Dermis blood vessel endothelial cell (primary cell): ENCODE measurements around the gene SLC22A2. TPM values are rescaled to one million over a fixed set of nuclear protein-coding genes. Genes with fewer than 3 reads are reported as not detected.
"Not testable (repeated sequence)": the region's sequence is repeated elsewhere in the genome, so short reads cannot be mapped to it uniquely, and the experiment has no call there.

ENCODE experiments used
- DNase-seq: peaks from one replicate; pipeline ENCODE4 v3.0.0; 2010
- total RNA-seq: library from RNA; depleted of rRNA; stranded (reverse); fragments of >200 nt; gene quantifications from 2 replicates; pipeline ENCODE4 v1.2.3, GENCODE V29; 2014

The SLC22A2 gene
- total RNA-seq, result not detected in 2 replicates

- no peak for DNase-seq
These were observed at the start of gene SLC22A2 for GRCh38 chr6:160258346-160259142. TSS of gene SLC22A2 (minus strand) at chr6:160258821. CDS start at chr6:160258757, 64 bp downstream.

- DNase-seq, result no peak
These were observed 47.5 kb upstream of the SLC22A2 start for GRCh38 chr6:160305926-160306713.

- DNase-seq, result no peak
These were observed 45.2 kb upstream of the SLC22A2 start for GRCh38 chr6:160303806-160304205.

GRCh38 chr6:160302431-160303082, 43.9 kb upstream of the SLC22A2 start:
- DNase-seq, result not testable (repeated sequence)

GRCh38 chr6:160301339-160301738, 42.7 kb upstream of the SLC22A2 start:
- no peak for DNase-seq

GRCh38 chr6:160300076-160300695, 41.6 kb upstream of the SLC22A2 start:
- DNase-seq, result no peak

- DNase-seq, result no peak
These were observed 40.9 kb upstream of the SLC22A2 start for GRCh38 chr6:160299559-160299958.

GRCh38 chr6:160298121-160298520, 39.5 kb upstream of the SLC22A2 start:
- no peak for DNase-seq

GRCh38 chr6:160297310-160297709, 38.7 kb upstream of the SLC22A2 start:
- DNase-seq, result no peak

- DNase-seq, result no peak
These were observed 35.2 kb upstream of the SLC22A2 start for GRCh38 chr6:160293844-160294243.

GRCh38 chr6:160285541-160286105, 27.0 kb upstream of the SLC22A2 start:
- DNase-seq, result no peak

GRCh38 chr6:160284575-160284974, 26.0 kb upstream of the SLC22A2 start:
- DNase-seq, result no peak

GRCh38 chr6:160282444-160282843, 23.8 kb upstream of the SLC22A2 start:
- no peak for DNase-seq

GRCh38 chr6:160279850-160280249, 21.2 kb upstream of the SLC22A2 start:
- DNase-seq, result no peak

GRCh38 chr6:160278786-160279310, 20.2 kb upstream of the SLC22A2 start:
- DNase-seq, result no peak

- no peak for DNase-seq
These were observed 19.7 kb upstream of the SLC22A2 start for GRCh38 chr6:160278311-160278710.

- DNase-seq, result no peak
These were observed 18.9 kb upstream of the SLC22A2 start for GRCh38 chr6:160277546-160277945.

GRCh38 chr6:160277144-160277543, 18.5 kb upstream of the SLC22A2 start:
- no peak for DNase-seq

- DNase-seq, result no peak
These were observed 17.5 kb upstream of the SLC22A2 start for GRCh38 chr6:160276126-160276525.

GRCh38 chr6:160275511-160276003, 16.9 kb upstream of the SLC22A2 start:
- DNase-seq, result no peak

- DNase-seq, result no peak
These were observed 16.4 kb upstream of the SLC22A2 start for GRCh38 chr6:160274871-160275510.

GRCh38 chr6:160273750-160274149, 15.1 kb upstream of the SLC22A2 start:
- no peak for DNase-seq
